ENCODE results near the gene BCL7A. TPM values are rescaled to one million over a fixed set of nuclear protein-coding genes. Genes with fewer than 3 reads are reported as not detected.

The BCL7A gene
- total and polyA plus RNA-seq, 2 experiments from 2014 or later: 19.1 to 30.5 TPM

DNA sequence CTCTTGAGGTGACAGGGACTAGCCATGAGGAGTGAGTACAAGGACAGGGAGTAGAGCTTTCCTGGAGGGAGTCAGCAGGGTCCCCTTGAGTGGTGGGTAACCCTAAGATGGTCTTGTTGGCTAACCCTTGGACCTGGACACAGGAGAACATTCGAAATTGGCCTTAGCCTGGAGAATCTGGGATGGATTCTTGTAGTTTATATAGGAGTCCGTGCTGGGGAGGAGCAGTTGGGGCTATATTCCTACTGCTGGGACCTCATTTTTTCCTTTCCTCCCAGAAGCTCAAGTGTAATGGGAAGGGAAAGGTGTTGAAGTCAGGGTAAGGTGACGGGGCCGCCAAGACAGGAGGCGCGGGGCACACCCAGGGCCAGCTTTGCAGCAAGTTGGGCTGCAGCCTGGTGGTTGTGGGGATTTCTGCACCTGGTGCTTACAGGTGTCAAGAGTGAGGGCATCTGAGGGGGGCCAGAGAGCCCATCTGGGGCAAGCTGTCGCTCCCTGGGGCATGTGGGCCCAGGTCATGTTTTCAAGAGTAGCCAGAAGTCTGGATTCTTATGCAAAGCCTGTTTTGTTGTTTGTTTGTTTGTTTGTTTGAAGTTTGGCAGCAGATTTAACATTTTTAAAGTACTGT, 5.1 kb downstream of the BCL7A start:
- H3K27ac ChIP-seq: no peak overlapping the region
- DNase-seq (ENCODE audit: low read depth in 1 of 2, low spot score in 1 of 2): no peak
- H3K36me3 ChIP-seq: no peaks in the 10 kb centered on the region
- H3K4me3 ChIP-seq: no peak overlapping the region
- no peaks in the 10 kb centered on the region for H3K9me3 ChIP-seq (ENCODE audit: low read depth)
- no peaks in the 10 kb centered on the region for H3K27me3 ChIP-seq
- H3K4me1 ChIP-seq (ENCODE audit: low read depth): peaks cover 9% of the 10 kb centered on the region
- no peak for TF ChIP-seq CTCF (IDR thresholded peaks at IDR 0.05; ENCODE audit: low read depth, low read length)

GRCh38 chr12:122028165-122028904, 6.7 kb downstream of the BCL7A start:
- H3K27me3 ChIP-seq: no peaks in the 10 kb centered on the region
- no peak overlapping the region for H3K27ac ChIP-seq

GRCh38 chr12:122028905-122029560, 7.3 kb downstream of the BCL7A start:
- Histone ChIP-seq H3K4me3 (no peak overlapping the region), H3K36me3 (no peaks in the 10 kb centered on the region), H3K4me1 (ENCODE audit: low read depth) (peaks cover 3% of the 10 kb centered on the region), H3K27me3 (no peaks in the 10 kb centered on the region), H3K9me3 (ENCODE audit: low read depth) (no peaks in the 10 kb centered on the region), H3K27ac (no peak overlapping the region)
- DNase-seq (ENCODE audit: low read depth in 1 of 2, low spot score in 1 of 2): no peak
- TF ChIP-seq CTCF (IDR thresholded peaks at IDR 0.05; ENCODE audit: low read depth, low read length): no peak

More at GRCh38 chr12:122028165-122028904, 6.7 kb downstream of the BCL7A start:
- Histone ChIP-seq H3K36me3 (no peaks in the 10 kb centered on the region), H3K4me3 (no peak overlapping the region), H3K4me1 (ENCODE audit: low read depth) (peaks cover 9% of the 10 kb centered on the region), H3K9me3 (ENCODE audit: low read depth) (no peaks in the 10 kb centered on the region)
- DNase-seq (ENCODE audit: low read depth in 1 of 2, low spot score in 1 of 2): no peak
- TF ChIP-seq CTCF (IDR thresholded peaks at IDR 0.05; ENCODE audit: low read depth, low read length): no peak

DNA sequence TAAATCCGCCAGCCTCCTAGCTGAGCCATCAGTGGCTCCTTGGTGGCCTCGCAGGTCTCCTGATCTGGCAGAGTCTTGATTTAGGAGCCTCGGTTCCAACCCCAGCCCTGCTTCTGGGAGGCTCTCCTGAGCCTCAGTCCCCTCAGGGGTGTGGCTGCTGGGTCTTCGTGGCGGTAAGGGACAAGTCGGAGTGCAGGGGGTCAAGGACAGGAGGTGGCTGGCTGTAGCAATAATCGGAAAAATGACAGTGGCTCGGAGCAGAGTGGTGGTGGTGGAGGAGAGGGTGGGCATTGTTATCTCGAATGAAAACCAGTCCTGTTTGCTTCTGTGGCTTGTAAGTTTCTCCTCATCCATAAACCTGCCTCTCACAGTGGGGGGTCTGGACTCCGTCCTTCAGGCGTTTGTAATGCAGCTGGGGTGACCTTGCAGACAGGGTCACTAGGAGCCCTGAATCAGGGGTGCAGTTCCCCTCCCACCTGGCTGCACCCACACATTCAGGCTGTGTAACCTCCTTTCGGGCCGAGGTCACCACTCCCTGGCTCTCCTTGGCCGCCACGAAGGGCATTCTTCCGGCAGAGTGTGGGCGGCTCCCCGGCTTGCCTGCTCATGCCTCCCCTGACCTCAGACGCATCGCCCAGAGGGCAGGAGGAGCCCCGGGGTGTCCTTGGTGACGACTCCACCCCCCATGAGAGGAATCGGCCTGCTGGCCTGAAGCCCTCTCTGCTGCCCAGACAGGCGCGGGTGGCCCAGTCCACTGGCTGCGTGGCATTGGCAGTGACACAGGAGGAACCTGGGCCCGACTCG, 8.1 kb downstream of the BCL7A start:
- Histone ChIP-seq H3K4me1 (ENCODE audit: low read depth) (no peaks in the 10 kb centered on the region), H3K27ac (no peak overlapping the region), H3K36me3 (no peaks in the 10 kb centered on the region), H3K4me3 (no peak overlapping the region), H3K9me3 (ENCODE audit: low read depth) (no peaks in the 10 kb centered on the region), H3K27me3 (no peaks in the 10 kb centered on the region)
- no peak for TF ChIP-seq CTCF (IDR thresholded peaks at IDR 0.05; ENCODE audit: low read depth, low read length)
- no peak for DNase-seq (ENCODE audit: low read depth in 1 of 2, low spot score in 1 of 2)

GRCh38 chr12:122030424-122031035, 8.8 kb downstream of the BCL7A start:
- H3K27me3 ChIP-seq: no peaks in the 10 kb centered on the region
- peaks cover 4% of the 10 kb centered on the region for H3K36me3 ChIP-seq
- DNase-seq (ENCODE audit: low read depth in 1 of 2, low spot score in 1 of 2): no peak
- H3K4me1 ChIP-seq (ENCODE audit: low read depth): no peaks in the 10 kb centered on the region
- TF ChIP-seq CTCF (IDR thresholded peaks at IDR 0.05; ENCODE audit: low read depth, low read length): no peak
- no peaks in the 10 kb centered on the region for H3K9me3 ChIP-seq (ENCODE audit: low read depth)
- no peak overlapping the region for H3K4me3 ChIP-seq
- H3K27ac ChIP-seq: no peak overlapping the region
